ENCODE data around the gene LRIF1.
"Not testable (repeated sequence)": the region's sequence is repeated elsewhere in the genome, so short reads cannot be mapped to it uniquely, and the experiment has no call there.

LRIF1 gene

GRCh38 chr1:110963691-110964454 is at the start of gene LRIF1:
Gene LRIF1 (minus strand): TSS chr1:110963922. CDS start chr1:110963688, 234 bp downstream.
- DNase-seq: peak; percentile 100

- no peak for DNase-seq
Measured at GRCh38 chr1:111008031-111008430, 44.3 kb upstream of the LRIF1 start.

- DNase-seq: no peak
Measured at GRCh38 chr1:111006556-111006955, 42.8 kb upstream of the LRIF1 start.

GRCh38 chr1:110999607-111000006 is 35.9 kb upstream of the LRIF1 start:
- DNase-seq: not testable (repeated sequence)

- DNase-seq: not testable (repeated sequence)
Measured at GRCh38 chr1:110992329-110992728, 28.6 kb upstream of the LRIF1 start.

- DNase-seq: not testable (repeated sequence)
Measured at GRCh38 chr1:110991295-110991694, 27.6 kb upstream of the LRIF1 start.

GRCh38 chr1:110990541-110990940 is 26.8 kb upstream of the LRIF1 start:
- DNase-seq: no peak

GRCh38 chr1:110986407-110986891 is 22.7 kb upstream of the LRIF1 start:
- no peak for DNase-seq

GRCh38 chr1:110982320-110982719 is 18.6 kb upstream of the LRIF1 start:
- no peak for DNase-seq

GRCh38 chr1:110979154-110979553 is 15.4 kb upstream of the LRIF1 start:
- DNase-seq: no peak

- no peak for DNase-seq
Measured at GRCh38 chr1:110976089-110976488, 12.4 kb upstream of the LRIF1 start.

- DNase-seq: no peak
Measured at GRCh38 chr1:110975265-110975664, 11.5 kb upstream of the LRIF1 start.

GRCh38 chr1:110967256-110967655 is 3.5 kb upstream of the LRIF1 start:
- no peak for DNase-seq

GRCh38 chr1:110964455-110964903 is 757 bp upstream of the LRIF1 start:
- DNase-seq: no peak

GRCh38 chr1:110962892-110963690 is 631 bp downstream of the LRIF1 start:
- DNase-seq: peak; percentile 61

GRCh38 chr1:110961902-110962301 is 1.8 kb downstream of the LRIF1 start:
- DNase-seq: no peak

GRCh38 chr1:110960777-110961420 is 2.8 kb downstream of the LRIF1 start:
- DNase-seq: no peak

- DNase-seq: no peak
Measured at GRCh38 chr1:110957798-110958197, 5.9 kb downstream of the LRIF1 start.

GRCh38 chr1:110956586-110956985 is 7.1 kb downstream of the LRIF1 start:
- DNase-seq: no peak

GRCh38 chr1:110953031-110953430 is 10.7 kb downstream of the LRIF1 start:
- no peak for DNase-seq

GRCh38 chr1:110952031-110952430 is 11.7 kb downstream of the LRIF1 start:
- no peak for DNase-seq

GRCh38 chr1:110951161-110951560 is 12.6 kb downstream of the LRIF1 start:
- DNase-seq: no peak
